GM21528 (cell line): Measurements from ENCODE around the gene ZNF296.
"Not testable (repeated sequence)": the region's sequence is repeated elsewhere in the genome, so short reads cannot be mapped to it uniquely, and the experiment has no call there.

Experiments used
- ATAC-seq: cut with Tn5 transposase; IDR thresholded peaks from one replicate; pipeline ENCODE4 v1.9.1; 2021; ENCODE audit warnings: mild to moderate bottlenecking, moderate library complexity; ENCODE audit not compliant: unreplicated experiment, low FRiP score

Gene ZNF296

DNA sequence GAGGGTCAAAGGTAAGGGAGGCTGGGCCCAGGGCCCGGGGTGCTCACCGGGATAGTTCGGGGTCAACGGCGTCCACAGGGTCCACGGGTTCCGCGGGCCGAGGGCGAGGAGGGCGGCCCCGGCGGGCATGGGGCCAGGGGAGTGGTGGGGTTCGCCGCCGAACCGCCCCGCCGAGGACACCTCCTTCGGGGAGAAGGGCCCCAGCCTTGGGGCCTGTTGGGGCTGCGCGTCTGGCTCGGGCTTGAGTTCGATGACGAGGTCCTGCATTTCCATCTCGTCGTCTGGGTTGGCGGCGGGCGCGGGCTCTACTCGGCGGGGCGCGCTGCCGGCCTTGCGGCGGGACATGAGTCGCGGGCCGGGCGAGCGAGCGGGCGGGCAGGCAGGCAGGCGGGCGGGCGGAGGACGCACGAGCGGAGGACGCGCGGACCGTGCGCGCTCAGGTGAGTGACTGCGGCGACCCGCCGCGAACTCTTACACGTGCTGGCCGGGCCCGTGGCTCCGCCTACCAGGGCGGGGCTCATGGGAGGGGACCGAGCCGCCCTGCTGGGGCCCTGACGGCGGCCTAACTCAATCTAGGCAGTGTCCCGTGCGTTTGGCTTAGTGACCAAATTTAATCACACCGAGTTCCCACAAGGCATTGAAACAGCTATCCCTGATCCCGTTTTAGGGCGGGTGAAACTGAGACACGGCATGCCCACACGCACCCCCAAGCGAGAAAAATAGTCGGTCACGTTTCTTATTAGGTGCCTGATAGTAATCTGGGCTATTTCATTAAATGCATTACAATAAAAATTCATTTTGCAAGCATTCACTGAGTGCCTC is at the start of gene ZNF296:
ZNF296 (minus strand) TSS at position 450 of the 822 bp plus-strand sequence; CDS start at position 345, 105 bp downstream.
- peak; percentile 42 for ATAC-seq

DNA sequence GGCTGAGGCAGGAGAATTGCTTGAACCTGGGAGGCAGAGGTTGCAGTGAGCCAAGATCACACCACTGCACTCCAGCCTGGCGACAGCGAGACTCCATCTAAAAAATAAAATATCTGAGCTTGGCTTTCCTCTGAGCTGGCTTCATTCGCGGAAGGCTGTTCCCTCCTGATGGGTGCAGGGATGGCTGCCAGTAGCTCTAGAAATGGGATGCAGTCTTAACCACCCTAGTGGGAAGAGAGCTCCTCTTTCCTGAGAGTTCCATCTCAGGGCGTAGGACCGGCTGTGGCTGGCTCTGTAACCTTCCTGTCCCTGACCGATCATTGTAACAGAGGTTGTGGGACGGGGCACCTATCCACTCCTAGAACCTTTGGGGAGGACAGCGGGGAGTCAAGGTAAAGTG is 49.1 kb upstream of the ZNF296 start:
- no peak for ATAC-seq

DNA sequence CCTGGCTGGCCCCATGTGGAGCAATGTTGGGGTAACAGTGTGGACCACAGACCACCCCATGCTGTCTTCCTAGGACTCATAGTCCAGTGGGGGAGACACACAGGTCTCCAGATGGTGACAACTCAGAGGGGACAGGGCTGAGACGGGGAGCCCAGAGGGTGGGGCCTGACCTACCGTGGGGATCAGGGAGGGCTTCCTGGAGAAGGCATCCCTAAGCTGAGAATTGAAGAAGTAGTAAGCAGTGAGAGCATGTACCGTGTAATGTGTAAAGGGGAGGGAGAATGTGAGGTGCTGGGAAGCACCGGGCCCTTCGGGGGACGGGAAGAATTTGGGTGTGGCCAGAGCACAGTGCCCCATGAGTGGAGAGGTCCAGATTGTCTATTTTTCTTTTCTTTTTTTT is 47.7 kb upstream of the ZNF296 start:
- no peak for ATAC-seq

- ATAC-seq: no peak
Measured at GRCh38 chr19:45123440-45123850, 47.2 kb upstream of the ZNF296 start.

DNA sequence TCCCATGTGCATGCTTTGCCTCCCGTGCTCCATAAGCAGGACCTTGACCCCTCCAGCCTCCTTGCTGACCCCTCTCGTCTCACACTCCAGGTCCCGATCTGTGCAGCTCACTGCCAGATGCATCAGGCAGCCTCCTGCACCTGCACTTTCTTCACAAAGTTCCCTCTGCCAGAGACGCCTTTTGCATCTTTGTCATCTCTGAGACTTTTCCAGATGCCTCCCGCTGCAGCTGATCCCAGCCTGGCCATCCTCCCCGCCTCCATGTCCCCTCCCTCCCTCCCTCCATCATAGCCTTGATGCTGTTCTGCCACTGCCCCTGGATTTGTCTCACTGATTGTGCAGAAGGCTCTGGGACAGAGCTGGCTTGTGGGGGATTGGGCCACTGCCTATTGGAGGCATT is 46.6 kb upstream of the ZNF296 start:
- no peak for ATAC-seq

DNA sequence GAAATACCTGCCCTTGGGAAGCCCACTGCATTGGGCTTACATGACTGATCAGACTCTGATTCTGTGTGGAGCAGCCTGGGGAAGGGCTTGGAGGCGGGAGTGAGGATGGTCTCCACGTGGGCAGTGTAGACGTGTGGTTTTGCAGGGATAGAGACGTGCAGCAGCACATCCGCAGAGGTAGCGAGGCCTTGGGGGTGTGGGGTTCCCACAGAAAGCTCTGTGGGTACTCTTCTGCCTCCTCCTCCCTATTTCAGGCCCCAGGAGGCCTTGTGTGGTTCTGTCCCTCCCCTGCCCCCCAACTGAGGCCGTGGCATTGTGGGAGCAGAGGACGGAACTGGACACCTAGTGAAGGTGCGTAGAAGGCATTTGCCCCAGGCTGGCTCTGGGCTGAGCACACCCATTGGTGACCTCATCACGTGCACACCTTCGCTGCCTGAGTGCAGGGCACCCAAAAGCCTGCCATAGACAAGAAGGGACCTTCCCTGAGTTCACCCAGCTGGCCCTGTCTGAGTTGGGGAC is 45.6 kb upstream of the ZNF296 start:
- ATAC-seq: no peak

GRCh38 chr19:45119582-45119981 is 43.3 kb upstream of the ZNF296 start:
- ATAC-seq: no peak

DNA sequence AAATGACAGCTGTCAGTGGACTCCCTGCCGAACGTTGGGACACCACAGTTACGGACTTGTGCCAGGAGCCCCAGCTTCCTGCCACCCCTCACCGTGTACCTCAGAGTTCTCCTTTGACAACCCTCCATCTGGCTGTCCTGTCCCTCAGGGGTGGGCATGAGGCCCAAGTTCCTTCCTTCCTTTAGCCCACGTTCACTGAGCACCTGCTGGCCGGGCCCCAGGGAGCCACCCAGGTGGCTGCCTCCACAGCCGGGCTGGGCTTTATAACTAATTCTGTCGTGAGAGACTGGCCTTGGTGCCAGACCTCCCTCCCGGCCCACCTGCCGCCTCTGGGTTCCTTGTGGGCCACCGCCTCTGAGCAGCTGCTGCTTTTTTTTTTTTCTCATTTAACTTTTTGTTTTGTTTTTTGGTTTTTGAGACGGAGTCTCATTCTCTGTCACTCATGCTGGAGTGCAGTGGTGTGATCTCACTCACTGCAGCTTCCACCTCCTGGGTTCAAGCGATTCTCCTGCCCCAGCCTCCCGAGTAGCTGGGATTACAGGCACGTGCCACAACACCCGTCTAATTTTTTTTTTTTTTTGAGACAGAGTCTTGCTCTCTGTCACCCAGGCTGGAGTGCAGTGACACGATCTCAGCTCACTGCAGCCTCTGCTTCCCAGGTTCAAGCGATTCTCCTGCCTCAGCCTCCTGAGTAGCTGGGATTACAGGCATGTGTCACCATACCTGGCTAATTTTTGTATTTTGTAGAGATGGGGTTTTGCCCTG is 42.5 kb upstream of the ZNF296 start:
- ATAC-seq: not testable (repeated sequence)

DNA sequence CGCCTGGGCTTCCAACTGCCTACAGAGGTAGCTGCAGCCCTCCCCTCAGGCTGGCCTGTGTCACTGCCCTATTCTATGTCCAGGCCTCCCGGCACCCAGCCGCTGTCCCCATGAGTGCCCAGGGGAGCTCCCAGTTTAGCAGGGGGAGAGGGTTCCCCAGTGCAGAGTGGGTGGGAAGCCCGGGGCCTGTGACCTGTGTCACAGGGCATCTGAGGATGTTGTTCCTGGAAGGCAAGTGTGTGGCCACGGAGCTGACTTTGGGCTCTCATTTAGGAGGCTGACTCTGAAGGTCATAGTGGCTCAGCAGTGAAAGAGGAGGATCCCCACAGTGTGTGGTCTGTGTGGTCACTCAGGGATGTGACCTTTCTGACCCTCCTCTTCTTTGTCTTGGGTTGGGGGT is 41.8 kb upstream of the ZNF296 start:
- ATAC-seq: no peak

GRCh38 chr19:45117671-45118070 is 41.4 kb upstream of the ZNF296 start:
- no peak for ATAC-seq

- ATAC-seq: no peak
Measured at GRCh38 chr19:45117167-45117594, 40.9 kb upstream of the ZNF296 start.

DNA sequence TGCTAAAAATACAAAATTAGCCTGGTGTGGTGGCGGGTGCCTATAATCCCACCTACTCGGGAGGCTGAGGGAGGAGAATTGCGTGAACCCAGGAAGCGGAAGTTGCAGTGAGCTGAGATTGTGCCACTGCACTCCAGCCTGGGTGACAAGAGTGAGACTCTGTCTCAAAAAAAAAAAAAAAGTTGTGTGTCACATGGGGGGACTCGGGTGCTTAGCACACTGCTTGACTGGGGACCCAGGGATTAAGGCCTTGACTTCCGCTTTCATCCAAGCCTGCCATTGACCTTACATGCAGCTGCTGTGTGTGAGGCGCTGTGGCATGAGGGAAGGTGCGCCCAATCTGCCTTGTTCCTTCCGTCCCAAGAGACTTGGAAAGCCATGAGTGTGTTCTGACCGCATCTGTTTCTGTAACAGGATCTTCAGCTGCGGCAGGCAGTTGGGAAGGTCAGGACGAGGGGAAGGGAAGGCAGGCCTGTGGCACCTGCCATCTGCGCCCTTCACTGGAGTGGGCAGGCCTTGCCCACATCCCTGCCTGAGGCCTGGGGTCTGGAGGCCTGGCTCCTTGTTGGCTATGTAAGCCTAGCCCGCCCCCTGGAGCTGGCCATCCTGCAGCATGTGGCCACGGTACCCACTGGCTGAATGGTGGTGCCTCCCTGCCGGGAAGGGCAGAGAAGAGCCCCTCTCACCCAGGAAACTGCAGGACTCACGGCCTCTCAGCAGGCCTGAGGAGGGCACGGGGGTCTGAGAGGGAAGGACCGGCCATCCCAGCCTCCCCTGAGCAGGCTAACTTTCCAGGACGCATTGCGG is 39.7 kb upstream of the ZNF296 start:
- ATAC-seq: no peak

- no peak for ATAC-seq
Measured at GRCh38 chr19:45114116-45114515, 37.8 kb upstream of the ZNF296 start.

- no peak for ATAC-seq
Measured at GRCh38 chr19:45113628-45114027, 37.4 kb upstream of the ZNF296 start.

GRCh38 chr19:45112111-45112827 is 36.0 kb upstream of the ZNF296 start:
- no peak for ATAC-seq

DNA sequence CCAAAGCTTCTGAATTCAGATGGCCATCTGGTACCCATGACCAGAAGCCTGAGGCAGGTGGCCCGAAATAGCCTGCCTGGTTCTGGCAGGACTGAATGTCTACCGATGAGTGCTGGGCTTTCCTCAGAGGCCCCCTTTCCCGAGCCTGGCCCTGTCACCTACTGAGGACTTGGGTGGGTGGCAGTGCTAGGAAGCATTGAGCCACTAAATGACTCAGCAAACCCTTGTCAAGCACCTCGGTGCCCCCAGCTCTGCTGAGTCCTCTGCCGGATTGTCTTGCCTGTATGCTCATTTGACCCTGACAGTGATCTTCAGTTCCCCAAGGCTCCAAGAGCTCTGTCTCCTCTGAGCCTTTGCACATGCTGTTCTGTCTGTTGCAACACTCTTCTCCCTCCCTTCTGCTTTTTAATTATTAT is 34.6 kb upstream of the ZNF296 start:
- no peak for ATAC-seq

GRCh38 chr19:45107621-45108150 is 31.4 kb upstream of the ZNF296 start:
- no peak for ATAC-seq

DNA sequence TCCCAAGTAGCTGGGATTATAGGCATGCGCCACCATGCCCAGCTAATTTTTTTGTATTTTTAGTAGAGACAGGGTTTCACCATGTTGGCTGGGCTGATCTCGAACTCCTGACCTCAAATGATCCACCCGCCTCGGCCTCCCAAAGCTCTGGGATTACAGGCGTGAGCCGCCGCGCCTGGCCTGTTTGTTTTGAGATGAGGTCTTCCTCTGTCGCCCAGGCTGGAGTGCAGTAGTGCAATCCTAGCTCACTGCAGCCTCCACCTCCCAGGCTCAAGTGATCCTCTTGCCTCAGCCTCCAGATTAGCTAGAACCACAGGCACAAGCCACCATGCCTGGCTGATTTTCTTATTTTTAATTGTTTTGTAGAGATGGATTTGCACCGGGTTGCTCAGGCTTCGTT is 30.1 kb upstream of the ZNF296 start:
- not testable (repeated sequence) for ATAC-seq

DNA sequence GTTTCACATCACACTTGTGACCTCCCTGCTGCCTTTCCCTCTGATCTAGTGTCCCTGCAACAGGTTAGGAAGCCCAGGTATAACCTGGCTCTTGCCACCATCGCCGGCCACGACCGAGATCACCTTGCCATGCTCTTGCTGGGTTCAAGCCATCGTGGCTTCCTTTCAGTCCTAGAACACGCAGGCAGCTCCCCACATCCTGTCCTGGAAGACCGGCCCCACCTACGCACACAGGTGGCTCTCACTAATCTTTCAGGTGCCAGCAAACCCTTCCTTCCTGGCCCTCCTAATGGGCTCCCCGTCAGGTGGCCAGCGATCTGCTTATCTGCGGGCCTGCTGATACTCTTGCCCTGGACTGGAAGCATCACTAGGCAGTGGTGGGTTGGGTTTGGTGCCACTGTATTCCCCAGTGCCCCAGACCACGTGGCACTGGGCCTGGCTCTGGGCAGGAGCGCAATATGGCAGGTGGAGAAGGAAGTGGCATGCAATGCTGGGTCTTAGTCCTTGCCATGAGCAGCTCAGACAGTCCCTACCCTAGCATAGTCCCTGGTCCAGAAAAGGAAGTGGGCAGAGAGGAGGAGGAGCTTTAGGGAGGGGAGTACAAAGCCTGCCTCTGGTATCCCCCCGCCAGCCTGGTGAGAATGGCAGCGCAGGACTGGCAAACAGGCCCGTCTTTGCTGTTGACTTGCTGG is 28.5 kb upstream of the ZNF296 start:
- no peak for ATAC-seq
